ENCODE data around the gene PIN1.

PIN1 gene

DNA sequence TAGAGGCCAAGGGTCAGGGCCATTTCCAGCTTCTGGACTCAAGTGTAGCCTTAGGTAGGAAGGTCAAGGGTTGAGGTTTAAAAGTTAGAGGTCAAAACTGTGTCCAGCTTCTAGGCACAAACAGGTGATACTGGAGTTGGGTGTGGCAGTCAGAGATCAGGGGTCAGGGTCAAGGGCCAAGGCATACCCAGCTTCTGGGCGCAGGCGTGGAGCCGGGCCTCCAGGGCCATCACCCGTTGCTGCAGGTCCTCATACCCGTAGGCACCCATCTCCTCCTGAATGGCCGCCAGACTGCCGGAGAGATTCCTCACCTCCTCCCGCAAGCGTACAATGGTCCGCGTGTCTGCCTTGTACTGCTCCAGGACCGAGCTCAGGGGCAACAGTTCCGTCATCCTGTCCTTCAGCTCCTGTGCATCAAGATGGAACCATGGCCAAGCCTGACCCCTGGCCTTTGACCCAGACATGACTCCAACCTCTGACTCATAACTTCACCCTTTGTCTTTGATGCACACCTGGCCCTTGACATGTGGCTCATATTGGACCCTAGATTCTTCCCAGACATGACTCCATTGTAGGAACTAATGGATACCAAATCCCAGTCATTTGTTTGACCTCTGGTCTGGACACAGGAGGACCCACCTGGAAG, 22.1 kb downstream of the PIN1 start:
- DNase-seq (ENCODE audit: low spot score), result no peak

GRCh38 chr19:9857920-9858746, 23.0 kb downstream of the PIN1 start:
- no peak for DNase-seq (ENCODE audit: low spot score)

DNA sequence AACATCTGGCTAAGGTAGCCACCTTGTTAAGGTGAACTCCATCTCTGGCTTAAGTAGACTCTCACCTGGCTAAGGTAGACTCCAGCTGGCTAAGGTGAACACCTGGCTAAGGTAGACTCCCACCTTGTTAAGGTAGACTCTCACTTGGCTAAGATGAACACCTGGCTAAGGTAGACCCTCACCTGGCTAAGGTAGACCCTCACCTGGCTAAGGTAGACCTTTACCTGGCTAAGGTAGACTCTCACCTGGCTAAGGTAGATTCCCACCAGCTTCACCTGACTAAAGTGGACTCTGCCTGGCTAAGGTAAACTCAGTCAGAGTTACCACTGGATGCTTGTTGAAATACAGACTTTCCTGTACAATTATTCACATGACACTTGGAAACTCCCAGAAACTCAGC, 23.6 kb downstream of the PIN1 start:
- DNase-seq (ENCODE audit: low spot score), result no peak

GRCh38 chr19:9860407-9860806, 25.3 kb downstream of the PIN1 start:
- no peak for DNase-seq (ENCODE audit: low spot score)

GRCh38 chr19:9861503-9861902, 26.4 kb downstream of the PIN1 start:
- DNase-seq (ENCODE audit: low spot score), result no peak

DNA sequence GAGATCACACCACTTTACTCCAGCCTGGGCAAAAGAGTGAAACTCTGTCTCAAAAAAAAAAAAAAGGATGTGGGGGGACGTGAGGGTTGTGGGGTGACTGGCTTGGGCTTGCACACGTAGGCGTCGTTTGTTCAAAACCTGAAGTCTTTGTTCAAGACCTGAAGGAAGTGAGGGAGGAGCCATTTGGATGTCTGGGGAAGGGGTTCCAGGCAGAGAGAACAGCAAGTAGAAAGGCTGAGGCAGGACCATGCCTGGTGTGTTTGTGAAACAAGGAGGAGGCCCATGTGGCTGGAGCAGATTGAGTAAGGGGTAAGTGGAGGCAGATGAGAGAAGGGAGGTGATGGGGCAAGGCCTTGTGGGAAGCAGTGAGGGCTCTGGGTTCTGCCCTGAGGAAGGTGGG, 27.8 kb downstream of the PIN1 start:
- DNase-seq (ENCODE audit: low spot score), result no peak

- no peak for DNase-seq (ENCODE audit: low spot score)
These were observed 28.6 kb downstream of the PIN1 start for GRCh38 chr19:9863759-9864158.

GRCh38 chr19:9865732-9866501, 30.8 kb downstream of the PIN1 start:
- DNase-seq (ENCODE audit: low spot score), result peak; percentile 42

DNA sequence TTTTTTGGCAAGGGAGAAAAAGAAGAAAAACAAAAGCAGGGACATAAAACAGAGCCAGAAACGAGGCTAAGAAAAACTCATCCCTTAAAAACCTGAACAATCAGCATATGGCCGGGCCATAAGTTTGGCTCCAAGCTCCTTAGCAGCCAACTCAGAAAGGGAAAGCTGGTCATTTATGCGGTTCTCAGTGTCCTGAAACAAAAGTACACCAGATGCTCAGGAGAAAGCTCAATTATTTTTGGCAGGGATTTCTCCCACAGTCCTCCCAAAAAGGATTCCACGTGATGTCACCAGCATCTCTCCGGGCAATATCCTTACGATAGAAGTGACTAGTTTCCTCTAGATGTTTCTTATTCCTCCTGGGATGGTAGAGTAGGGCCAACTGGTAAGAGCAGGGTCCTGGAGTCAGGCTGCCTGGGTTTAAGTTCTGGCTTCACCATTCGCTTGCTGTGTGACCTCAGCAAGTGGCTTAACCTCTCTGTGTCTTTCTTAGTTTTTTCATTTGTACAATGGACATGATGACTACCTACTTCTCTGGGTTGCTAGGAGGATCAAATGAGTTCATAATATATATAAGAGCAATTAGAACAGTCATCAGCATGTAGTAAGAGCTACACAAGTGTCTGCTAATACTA, 34.0 kb downstream of the PIN1 start:
- DNase-seq (ENCODE audit: low spot score), result no peak

- DNase-seq (ENCODE audit: low spot score), result no peak
These were observed 36.7 kb downstream of the PIN1 start for GRCh38 chr19:9871626-9872338.

GRCh38 chr19:9872618-9873242, 37.6 kb downstream of the PIN1 start:
- DNase-seq (ENCODE audit: low spot score), result no peak

DNA sequence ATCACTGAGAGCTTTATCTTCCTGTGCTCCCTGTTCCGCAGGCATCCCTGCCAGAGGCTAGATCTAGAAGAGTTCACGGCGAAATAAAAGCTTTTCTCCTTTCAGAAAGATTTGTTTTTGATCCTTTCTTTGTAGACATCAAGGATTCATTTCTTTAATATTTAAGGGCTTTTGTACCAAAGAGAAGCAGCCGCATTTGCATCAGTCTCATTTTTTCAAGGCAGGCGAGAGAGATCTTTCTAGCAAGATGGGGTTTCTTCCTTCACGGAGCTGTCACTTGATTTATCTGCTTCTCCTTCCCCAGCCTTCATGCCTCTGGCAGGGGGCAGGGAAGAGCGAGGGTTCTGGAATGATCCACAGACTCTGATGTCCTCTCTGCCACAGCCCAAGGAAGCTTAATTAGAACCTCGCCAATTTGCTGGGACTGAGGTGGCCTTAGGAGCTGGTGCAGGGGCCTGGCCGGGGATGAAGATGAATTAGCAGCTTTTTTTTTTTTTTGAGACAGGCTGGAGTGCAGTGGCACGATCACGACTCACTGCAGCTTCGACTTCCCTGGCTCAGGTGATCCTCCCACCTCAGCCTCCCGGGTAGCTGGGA, 40.0 kb downstream of the PIN1 start:
- DNase-seq (ENCODE audit: low spot score), result no peak

DNA sequence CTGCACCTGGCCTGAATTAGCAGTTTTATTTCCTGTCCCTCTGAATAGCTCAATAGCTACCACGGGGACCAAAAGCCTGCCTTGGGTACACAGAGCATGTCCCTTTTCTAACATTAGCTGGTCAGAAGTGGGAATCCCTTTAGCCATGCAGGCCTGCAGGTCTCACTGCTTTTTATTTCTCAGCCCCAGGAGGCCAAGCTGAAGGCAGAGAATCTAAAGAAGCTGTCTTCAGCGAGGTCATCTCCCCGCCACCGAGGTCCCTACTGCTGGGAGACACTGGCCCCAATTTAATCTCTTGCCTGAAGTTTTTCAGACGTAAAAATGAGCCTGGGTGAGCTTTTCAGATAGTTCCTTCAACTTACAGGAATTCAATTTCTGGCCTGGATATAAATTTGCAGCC, 40.7 kb downstream of the PIN1 start:
- no peak for DNase-seq (ENCODE audit: low spot score)

- no peak for DNase-seq (ENCODE audit: low spot score)
These were observed 42.8 kb downstream of the PIN1 start for GRCh38 chr19:9877780-9878510.

- no peak for DNase-seq (ENCODE audit: low spot score)
These were observed 43.5 kb downstream of the PIN1 start for GRCh38 chr19:9878511-9879196.

- no peak for DNase-seq (ENCODE audit: low spot score)
These were observed 46.6 kb downstream of the PIN1 start for GRCh38 chr19:9881720-9882119.

DNA sequence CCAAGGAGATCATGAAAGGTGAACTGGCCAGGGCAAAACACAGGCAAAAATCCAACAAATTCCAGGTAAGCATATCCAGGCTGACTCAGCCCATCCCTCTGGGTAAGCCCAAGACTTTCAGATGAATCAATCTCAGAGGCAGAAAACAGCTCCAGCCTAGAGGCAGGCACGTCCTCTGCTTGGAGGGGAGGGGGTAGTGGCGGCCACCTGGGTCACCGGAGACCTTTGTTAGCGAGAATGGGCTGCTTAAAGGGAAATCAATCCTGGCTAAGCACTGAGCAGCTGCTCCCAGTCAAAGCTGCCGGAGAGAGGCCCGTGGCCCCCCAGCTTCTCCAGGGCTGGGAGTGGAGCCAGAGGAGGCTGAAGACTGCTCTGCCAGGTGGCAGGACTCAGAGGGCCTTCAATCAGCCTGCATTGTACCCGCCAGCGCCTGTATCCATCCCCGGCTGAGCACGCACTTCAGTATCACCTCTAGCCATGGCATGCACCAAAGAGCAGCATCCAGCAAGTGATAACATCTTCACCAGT, 48.2 kb downstream of the PIN1 start:
- DNase-seq (ENCODE audit: low spot score), result no peak

DNA sequence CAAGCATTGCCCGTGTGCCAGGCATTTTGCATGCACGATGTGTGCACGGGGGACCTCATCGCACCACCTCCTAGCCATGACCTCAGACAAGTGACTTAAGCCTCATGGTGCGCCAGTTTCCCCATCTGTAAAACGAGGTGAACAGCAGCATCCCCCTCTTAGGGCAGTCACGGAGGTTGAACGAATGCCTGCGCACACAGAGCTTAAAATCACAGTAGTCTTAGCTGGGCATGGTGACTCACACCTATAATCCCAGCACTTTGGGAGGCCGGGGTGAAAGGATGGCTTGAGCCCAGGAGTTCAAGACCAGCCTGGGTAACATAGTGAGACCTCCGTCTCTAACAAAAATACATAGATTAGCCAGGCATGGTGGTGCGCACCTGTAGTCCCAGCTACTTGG, 48.6 kb downstream of the PIN1 start:
- DNase-seq (ENCODE audit: low spot score), result no peak

DNA sequence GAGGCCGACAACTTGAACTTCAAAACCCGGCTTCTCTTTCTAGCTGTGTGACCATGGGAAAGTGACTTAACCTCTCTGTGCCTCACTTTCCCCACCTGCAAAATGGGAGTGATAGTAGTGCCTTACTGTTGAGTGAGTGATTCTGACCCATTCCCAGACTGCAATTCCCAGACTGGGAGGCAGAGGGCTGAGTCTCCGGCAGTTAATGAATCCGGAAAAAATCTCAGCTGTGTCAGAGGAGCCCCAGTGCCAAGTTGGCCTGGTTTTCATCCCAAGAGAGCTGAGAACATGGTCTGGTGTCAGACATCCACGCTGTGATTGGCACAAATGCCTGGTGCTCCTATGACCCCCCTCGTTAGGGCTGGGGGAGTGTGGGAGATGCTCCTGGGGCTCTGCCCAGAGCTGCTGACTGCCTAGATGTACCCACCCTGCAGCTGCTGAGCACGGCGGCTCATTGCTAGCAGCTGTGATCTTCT, 50.0 kb downstream of the PIN1 start:
- DNase-seq (ENCODE audit: low spot score), result no peak

All from NAMALWA (cell line).